HL-60 (cell line): ENCODE data around the gene TSPAN11.

Experiments used
- CTCF ChIP-seq: IDR thresholded peaks from one replicate; pipeline ENCODE4 v1.5.1; 2011; ENCODE audit warnings: low read length, control low read depth, inconsistent platforms; ENCODE audit not compliant: insufficient read depth
- GABPA ChIP-seq: IDR thresholded peaks from 2 replicates; pipeline ENCODE4 v1.6.1; 2012; ENCODE audit warnings: low read depth
- POLR2AphosphoS5 ChIP-seq: IDR thresholded peaks from 2 replicates; pipeline ENCODE4 v1.6.1; 2012; ENCODE audit warnings: low read depth

GRCh38 chr12:31021181-31021580, 94.6 kb downstream of the TSPAN11 start:
- no peak for TF ChIP-seq POLR2AphosphoS5
- no peak for TF ChIP-seq CTCF
- no peak for TF ChIP-seq GABPA
